HG02981 (cell line): ENCODE measurements around the gene TLN1.

Source experiments
- ATAC-seq: cut with Tn5 transposase; IDR thresholded peaks from one replicate; pipeline ENCODE4 v1.9.1; 2021; ENCODE audit warnings: mild to moderate bottlenecking, moderate library complexity; ENCODE audit not compliant: unreplicated experiment

TLN1 gene

DNA sequence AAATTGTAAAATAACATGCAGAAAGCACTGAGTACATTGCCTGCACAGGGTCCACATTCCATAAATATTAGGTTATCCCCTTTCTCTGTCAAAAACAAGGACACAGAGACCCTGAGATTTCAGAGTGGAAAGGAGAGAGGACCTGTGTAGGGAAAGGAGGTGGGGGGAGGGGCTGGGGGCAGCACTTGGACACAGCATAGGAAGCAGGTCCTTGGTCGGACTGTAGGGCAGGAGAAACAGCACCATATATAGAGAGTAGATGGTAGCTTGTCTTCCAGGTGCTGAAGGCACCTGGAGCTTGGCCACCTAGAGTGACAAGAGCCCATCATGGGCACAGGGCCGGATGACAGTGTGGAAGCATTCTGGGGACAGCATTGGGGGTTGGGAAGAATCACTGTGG lies 44.7 kb downstream of the TLN1 start:
- ATAC-seq, result no peak

DNA sequence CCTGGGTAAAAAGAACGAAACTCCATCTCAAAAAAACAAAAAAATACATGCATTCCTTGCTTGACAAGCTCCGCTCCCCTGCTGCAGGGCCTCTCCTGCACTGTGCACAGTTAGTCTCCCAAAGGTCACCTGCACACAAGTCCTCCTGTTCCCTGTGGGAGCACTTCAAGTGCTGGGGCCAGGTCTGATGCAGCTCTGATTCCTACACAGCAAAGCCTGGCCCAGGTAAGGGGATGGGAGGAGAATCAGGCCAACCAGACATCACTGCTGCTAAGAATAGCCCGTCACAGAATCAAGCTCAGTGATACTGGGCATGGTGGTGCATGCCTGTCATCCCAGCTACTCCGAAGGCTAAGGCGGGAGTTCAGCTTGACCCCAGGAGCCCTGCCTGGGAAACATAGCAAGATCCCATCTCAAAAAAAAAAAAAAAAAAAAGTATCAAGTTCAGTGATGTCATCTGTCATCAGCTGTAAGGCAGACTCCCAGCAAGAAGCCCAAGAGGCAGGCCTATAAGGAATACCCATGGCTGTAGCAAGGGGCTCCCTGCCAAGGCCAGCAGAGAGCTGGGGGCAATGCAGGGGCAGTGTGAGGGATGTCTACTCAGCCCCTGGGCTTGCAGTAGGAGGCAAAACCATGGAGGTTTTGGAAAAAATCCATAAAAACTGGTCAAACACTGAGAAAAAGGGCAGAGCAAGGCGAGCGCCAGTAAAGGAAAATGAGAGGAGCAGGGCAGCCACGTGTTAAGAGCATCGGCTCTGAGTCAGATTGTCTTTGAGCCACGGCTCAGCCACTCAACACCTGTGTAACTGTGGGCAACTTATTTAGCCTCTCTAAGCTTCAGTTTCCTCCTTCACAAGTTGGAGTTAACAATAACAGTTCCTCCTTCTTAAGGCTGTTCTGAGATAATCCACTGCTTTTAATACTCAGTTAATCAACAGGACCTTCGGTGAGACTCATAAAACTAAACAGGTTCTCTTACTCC lies 45.5 kb downstream of the TLN1 start:
- no peak for ATAC-seq

DNA sequence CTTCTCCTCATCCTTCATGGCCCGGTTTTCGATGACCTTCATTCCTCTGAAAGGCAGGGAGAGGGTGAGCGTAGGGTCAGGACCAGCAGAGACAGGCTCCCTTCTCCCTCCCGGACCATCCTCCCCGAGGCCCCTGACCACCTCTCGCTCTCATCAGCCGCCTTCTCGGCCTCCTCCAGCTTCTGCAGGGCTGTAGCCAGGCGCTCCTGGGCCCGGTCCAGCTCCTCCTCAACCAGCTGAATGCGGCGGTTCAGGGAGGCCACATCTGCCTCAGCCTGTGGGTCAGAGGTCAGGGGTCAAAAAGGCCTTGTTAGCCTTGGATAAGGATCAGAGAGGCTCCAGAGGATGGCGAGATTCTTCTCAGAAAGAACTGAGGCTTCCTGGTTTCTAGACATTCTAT lies 46.5 kb downstream of the TLN1 start:
- ATAC-seq, result no peak

DNA sequence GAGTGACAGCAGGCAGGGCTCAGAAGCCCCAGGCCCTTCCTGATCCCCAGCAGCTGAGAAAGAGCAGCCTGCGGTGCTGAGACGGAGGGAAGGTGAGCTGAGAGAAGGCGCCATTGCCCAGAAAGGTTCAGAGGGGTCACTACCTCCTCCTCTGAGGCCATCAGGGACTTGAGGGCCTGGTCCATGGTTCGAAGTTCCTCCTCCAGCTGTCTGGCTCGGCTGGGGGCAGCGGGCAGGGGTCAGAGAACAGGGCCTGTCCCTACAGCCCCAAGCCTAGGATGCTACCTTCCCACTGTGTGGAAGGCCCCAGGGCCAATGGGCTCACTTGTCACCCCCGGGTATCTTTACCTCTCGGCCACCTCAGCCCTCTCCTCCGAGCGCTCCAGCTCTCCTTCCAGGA lies 47.1 kb downstream of the TLN1 start:
- no peak for ATAC-seq

DNA sequence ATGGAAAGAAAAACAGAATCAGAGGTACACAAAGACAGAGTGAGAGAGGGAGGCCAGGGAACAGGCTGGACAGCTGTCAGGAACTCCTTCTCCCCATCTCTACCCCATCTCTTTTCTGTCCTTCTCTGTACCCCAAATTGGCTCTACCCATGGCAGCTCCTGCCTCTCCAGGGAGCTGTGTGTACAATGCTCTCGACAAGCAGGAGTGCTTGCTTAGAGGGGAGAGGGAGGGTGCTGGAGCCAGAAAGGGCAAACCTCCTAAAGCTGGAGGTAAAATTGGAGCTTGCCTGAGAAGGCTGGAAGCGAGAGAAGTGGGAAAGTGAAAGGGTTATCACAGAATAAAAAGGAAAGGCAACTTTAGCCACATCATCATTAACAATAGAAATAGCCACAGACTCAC lies 48.7 kb downstream of the TLN1 start:
- no peak for ATAC-seq

DNA sequence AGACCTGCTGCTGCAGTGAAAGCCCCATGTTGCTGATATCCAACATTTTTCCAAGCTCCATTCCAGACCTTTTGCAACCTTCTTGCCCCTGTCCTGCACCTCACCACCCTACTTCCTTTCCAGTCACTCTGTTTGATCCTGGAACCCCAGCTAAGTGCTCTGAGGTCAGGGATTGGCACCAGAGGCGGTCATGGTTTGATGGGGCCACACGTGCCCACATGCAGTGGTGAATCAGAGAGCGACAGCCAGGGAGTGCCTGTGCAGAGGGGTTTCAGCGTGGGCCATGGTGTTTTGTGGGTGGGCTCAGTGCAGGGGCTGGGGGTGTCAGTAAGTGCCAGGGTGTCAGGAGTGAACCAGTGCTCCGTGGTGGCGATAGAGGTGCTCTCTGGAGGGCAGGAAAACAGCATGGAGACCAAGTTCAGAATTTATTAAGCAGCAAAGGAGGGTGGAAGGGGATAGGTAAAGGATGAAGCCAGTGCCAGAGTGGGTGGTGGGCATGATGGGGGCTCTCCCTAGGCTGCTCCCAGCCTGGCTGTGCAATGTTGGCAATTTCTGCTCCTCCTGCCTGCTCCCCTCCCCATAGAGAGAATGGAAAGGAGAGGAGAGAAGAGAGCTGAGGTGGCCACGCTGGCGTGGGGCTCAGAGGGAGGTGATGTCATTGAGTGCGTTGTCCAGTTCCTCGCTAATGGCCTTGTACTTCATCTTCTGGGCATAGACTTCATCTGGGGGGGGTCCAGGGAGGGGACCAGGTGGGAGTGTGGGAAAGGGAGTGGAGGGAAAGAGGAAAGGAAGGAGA lies 49.3 kb downstream of the TLN1 start:
- ATAC-seq, result no peak

DNA sequence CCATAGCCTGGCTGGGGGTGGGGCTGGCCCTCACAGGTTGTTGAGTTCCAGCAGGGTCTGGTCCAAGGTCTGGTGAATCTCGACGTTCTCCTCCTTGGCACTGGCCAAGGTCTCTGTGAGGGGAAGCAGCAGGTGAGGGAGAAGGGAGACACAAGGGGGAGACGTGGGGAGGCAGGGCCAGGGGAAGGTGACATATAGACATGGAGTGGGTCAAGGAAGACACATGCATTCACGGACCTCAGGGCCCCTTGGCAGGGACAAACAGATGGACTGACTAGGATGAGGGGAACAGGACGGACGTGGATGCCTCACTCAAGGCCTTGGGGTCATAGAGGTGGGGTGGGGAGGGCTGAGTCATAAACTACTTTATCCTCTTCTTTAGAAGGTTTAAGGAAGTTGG lies 49.9 kb downstream of the TLN1 start:
- ATAC-seq, result no peak

DNA sequence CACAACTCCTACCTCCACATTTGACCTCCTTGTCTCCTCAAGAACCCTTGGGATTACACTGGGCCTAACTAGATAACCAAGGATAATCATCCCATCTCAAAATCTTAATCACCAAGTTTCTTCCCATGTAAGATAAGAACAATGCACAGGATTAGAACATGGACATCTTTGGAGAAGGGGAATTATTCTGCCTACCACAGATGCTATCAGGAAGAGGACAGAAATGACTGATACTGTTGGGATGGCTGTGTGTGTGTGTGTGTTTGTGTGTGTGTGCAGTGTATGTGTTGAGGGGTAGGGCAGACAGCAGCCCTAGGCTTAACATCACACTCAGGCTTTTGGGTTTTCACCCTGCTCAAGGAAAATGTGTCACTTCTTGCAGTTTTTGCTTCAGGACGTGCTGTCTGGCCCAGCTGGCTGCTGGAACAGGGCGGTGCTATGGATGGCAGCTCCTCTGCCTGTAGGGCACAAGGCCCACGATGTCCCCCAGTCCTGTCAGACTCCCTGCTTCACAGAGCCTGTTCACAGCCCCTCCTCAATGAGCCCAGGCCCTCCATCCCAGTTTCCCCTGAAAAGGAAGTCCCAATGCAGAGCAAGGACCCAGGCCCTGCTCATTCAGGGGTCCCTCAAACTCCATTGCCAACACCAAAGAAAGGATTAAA lies 50.5 kb downstream of the TLN1 start:
- no peak for ATAC-seq

DNA sequence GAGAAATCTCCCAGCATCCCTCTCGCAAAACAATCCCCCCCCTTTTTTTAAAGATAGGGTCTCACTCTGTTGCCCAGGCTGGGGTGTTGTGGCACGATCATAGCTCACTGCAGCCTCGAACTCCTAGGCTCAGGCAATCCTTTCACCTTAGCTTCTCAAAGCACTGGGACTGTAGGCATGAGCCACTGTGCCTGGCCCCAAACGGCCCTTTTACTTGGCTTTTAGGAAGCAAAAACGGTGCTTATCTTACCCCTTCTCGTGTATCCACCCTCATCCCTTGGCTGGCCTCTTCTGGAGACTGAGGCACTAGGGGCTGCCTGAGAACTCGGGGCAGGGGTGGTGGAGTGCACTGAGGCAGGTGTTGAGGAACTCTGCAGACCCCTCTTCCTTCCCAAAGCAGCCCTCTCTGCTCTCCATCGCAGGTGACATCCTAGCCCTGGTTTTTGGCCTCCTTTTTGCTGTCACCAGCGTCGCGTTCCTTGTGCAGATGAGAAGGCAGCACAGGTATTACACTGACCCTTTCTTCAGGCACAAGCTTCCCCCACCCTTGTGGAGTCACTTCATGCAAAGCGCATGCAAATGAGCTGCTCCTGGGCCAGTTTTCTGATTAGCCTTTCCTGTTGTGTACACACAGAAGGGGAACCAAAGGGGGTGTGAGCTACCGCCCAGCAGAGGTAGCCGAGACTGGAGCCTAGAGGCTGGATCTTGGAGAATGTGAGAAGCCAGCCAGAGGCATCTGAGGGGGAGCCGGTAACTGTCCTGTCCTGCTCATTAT lies 51.5 kb downstream of the TLN1 start:
- ATAC-seq, result peak; percentile 48

DNA sequence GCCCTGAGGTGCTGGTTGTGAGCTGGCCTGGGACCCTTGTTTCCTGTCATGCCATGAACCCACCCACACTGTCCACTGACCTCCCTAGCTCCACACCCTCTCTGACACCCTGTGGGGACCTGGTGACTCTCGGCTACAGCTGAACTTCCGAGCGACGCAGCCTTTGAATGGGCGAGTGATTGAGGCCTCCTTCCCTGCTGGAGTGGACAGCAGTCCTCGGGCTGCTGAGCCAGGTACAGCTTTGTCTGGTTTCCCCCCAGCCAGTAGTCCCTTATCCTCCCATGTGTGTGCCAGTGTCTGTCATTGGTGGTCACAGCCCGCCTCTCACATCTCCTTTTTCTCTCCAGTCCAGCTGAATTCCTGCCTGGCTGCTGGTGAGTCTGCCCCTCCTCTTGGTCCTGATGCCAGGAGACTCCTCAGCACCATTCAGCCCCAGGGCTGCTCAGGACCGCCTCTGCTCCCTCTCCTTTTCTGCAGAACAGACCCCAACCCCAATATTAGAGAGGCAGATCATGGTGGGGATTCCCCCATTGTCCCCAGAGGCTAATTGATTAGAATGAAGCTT lies 52.1 kb downstream of the TLN1 start:
- ATAC-seq, result no peak

DNA sequence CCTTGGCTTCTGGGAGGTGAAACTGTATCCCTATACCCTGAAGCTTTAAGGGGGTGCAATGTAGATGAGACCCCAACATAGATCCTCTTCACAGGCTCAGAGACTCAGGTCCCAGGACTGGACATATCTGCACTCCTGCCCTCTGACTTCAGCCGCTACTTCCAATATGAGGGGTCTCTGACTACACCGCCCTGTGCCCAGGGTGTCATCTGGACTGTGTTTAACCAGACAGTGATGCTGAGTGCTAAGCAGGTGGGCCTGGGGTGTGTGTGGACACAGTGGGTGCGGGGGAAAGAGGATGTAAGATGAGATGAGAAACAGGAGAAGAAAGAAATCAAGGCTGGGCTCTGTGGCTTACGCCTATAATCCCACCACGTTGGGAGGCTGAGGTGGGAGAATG lies 52.9 kb downstream of the TLN1 start:
- no peak for ATAC-seq

DNA sequence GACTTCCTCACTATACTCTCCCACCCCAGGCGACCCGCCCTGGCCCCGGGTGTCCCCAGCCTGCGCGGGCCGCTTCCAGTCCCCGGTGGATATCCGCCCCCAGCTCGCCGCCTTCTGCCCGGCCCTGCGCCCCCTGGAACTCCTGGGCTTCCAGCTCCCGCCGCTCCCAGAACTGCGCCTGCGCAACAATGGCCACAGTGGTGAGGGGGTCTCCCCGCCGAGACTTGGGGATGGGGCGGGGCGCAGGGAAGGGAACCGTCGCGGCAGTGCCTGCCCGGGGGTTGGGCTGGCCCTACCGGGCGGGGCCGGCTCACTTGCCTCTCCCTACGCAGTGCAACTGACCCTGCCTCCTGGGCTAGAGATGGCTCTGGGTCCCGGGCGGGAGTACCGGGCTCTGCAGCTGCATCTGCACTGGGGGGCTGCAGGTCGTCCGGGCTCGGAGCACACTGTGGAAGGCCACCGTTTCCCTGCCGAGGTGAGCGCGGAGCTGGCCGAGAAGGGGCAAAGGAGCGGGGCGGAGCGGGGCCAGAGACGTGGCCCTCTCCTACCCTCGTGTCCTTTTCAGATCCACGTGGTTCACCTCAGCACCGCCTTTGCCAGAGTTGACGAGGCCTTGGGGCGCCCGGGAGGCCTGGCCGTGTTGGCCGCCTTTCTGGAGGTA lies 56.1 kb downstream of the TLN1 start:
- ATAC-seq, result no peak

DNA sequence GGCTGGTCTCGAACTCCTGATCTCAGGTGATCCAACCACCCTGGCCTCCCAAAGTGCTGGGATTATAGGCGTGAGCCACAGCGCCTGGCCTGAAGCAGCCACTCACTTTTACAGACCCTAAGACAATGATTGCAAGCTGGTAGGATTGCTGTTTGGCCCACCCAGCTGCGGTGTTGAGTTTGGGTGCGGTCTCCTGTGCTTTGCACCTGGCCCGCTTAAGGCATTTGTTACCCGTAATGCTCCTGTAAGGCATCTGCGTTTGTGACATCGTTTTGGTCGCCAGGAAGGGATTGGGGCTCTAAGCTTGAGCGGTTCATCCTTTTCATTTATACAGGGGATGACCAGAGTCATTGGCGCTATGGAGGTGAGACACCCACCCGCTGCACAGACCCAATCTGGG lies 56.8 kb downstream of the TLN1 start:
- ATAC-seq, result no peak

DNA sequence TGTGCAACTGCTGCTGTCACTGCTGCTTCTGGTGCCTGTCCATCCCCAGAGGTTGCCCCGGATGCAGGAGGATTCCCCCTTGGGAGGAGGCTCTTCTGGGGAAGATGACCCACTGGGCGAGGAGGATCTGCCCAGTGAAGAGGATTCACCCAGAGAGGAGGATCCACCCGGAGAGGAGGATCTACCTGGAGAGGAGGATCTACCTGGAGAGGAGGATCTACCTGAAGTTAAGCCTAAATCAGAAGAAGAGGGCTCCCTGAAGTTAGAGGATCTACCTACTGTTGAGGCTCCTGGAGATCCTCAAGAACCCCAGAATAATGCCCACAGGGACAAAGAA lies 58.0 kb downstream of the TLN1 start:
- no peak for ATAC-seq

DNA sequence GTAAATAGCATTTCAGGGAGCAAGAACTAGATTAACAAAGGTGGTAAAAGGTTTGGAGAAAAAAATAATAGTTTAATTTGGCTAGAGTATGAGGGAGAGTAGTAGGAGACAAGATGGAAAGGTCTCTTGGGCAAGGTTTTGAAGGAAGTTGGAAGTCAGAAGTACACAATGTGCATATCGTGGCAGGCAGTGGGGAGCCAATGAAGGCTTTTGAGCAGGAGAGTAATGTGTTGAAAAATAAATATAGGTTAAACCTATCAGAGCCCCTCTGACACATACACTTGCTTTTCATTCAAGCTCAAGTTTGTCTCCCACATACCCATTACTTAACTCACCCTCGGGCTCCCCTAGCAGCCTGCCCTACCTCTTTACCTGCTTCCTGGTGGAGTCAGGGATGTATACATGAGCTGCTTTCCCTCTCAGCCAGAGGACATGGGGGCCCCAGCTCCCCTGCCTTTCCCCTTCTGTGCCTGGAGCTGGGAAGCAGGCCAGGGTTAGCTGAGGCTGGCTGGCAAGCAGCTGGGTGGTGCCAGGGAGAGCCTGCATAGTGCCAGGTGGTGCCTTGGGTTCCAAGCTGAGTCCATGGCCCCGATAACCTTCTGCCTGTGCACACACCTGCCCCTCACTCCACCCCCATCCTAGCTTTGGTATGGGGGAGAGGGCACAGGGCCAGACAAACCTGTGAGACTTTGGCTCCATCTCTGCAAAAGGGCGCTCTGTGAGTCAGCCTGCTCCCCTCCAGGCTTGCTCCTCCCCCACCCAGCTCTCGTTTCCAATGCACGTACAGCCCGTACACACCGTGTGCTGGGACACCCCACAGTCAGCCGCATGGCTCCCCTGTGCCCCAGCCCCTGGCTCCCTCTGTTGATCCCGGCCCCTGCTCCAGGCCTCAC lies 58.6 kb downstream of the TLN1 start, which contains the start of gene CA9:
Gene CA9, plus strand, starts transcription at position 797 of the 893 bp plus-strand sequence. Its CDS starts 32 bp downstream, at position 829.
- no peak for ATAC-seq

DNA sequence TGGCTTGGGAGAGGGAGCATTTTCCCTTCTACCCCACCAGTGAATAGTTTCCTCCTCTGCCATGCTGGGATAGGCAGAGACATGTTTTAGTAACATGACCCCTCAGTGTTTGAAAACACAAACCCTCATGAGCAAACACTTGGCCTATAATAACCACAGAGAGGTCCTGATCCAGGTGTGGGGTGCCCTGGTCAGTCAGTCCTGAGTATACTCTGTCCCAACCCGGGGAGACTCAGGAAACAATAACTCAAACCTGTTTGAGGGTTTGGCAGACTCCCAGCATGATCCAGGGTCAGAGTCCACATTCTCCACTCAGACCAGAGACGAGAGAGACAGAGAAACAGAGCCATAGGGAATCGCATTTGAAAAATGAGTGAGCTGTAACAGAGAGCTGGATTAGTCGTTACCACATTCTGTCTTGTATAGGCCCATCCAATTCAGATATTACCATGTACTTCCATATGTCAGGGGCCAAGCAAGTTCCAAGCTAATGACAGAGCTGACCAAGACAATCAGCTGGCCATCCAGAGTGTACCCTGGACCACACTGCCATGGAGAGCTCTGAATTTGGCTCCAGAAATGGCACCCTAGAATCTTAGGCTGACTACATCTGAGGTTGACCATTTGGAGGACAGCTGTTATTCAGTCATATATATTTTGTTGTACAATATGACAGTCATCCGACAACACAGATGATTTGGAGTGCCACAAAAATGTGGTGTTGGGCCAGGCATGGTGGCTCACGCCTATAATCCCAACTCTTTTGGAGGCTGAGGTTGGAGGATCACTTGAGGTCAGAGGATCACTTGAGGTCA lies 62.5 kb downstream of the TLN1 start:
- no peak for ATAC-seq

DNA sequence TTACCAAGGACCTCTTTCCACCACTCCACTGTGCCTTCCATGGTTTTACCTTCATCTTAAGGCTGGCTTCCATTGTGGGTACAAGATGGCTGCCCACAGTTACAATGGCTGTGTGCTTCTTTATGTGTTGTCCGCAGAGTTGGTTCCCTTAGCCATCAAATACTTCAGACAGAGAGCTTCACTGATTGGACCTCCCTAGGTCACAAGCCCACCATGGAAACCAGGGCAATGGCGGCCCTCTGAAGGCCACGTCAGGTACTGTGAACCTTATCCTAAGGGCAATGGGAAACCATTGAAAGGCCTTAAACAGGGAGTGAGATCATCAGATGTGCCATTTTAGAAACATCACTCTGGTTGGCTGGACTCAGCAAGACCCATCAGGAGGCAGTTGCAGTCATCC lies 64.1 kb downstream of the TLN1 start:
- ATAC-seq, result no peak

DNA sequence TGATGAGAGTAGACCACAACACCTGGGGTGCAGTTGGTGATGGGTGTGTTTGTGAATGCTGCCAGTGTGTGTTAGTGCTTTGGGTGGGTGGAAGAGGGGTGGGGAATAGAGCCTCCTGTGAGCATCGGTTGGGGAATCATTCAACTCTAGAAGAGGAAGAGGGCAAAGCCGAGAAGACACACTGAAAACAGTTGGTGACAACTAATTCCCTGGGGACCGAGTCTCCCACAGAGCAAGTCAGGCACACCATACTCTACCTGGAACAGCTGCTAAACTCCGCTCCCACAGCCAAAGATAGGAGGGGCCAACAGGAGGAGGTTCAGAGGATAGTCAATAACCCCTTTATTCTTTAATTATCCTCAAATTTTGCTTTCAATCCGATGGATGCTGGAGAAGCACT lies 65.4 kb downstream of the TLN1 start:
- ATAC-seq, result no peak
